Measurements from ENCODE around the gene SYCP2L. TPM values are rescaled to one million over a fixed set of nuclear protein-coding genes. Genes with fewer than 3 reads are reported as not detected.
"Not testable (repeated sequence)": the region's sequence is repeated elsewhere in the genome, so short reads cannot be mapped to it uniquely, and the experiment has no call there.

Gene SYCP2L
- polyA plus RNA-seq, 4 donors: 3.8 to 6.9 (median 4.4) TPM

- DNase-seq (ENCODE audit: low read depth in 4 of 4, low spot score in 3 of 4): no peak
Measured at GRCh38 chr6:10877012-10877411, 9.8 kb upstream of the SYCP2L start.

- no peak for DNase-seq (ENCODE audit: low read depth in 4 of 4, low spot score in 3 of 4)
Measured at GRCh38 chr6:10877871-10878270, 9.0 kb upstream of the SYCP2L start.

GRCh38 chr6:10880366-10880765 is 6.5 kb upstream of the SYCP2L start:
- no peak for DNase-seq (ENCODE audit: low read depth in 4 of 4, low spot score in 3 of 4)

- DNase-seq (ENCODE audit: low read depth in 4 of 4, low spot score in 3 of 4): not testable (repeated sequence)
Measured at GRCh38 chr6:10882253-10882630, 4.6 kb upstream of the SYCP2L start.

- no peak for DNase-seq (ENCODE audit: low read depth in 4 of 4, low spot score in 3 of 4)
Measured at GRCh38 chr6:10882657-10883171, 4.1 kb upstream of the SYCP2L start.

GRCh38 chr6:10883312-10884244 is 3.3 kb upstream of the SYCP2L start:
- DNase-seq (ENCODE audit: low read depth in 4 of 4, low spot score in 3 of 4): no peak

- no peak for DNase-seq (ENCODE audit: low read depth in 4 of 4, low spot score in 3 of 4)
Measured at GRCh38 chr6:10884245-10884972, 2.4 kb upstream of the SYCP2L start.

GRCh38 chr6:10886365-10886690 is 524 bp upstream of the SYCP2L start:
- DNase-seq (ENCODE audit: low read depth in 4 of 4, low spot score in 3 of 4): not testable (repeated sequence)

GRCh38 chr6:10890151-10890550 is 3.3 kb downstream of the SYCP2L start:
- DNase-seq (ENCODE audit: low read depth in 4 of 4, low spot score in 3 of 4): no peak

GRCh38 chr6:10891960-10892359 is 5.1 kb downstream of the SYCP2L start:
- DNase-seq (ENCODE audit: low read depth in 4 of 4, low spot score in 3 of 4): no peak

GRCh38 chr6:10894958-10895357 is 8.1 kb downstream of the SYCP2L start:
- no peak for DNase-seq (ENCODE audit: low read depth in 4 of 4, low spot score in 3 of 4)

GRCh38 chr6:10896691-10897090 is 9.8 kb downstream of the SYCP2L start:
- no peak for DNase-seq (ENCODE audit: low read depth in 4 of 4, low spot score in 3 of 4)

GRCh38 chr6:10901770-10902169 is 14.9 kb downstream of the SYCP2L start:
- no peak for DNase-seq (ENCODE audit: low read depth in 4 of 4, low spot score in 3 of 4)

GRCh38 chr6:10904015-10904414 is 17.2 kb downstream of the SYCP2L start:
- no peak for DNase-seq (ENCODE audit: low read depth in 4 of 4, low spot score in 3 of 4)

- DNase-seq (ENCODE audit: low read depth in 4 of 4, low spot score in 3 of 4): no peak
Measured at GRCh38 chr6:10908228-10908627, 21.4 kb downstream of the SYCP2L start.

- DNase-seq (ENCODE audit: low read depth in 4 of 4, low spot score in 3 of 4): not testable (repeated sequence)
Measured at GRCh38 chr6:10919520-10919919, 32.7 kb downstream of the SYCP2L start.

GRCh38 chr6:10933126-10933525 is 46.3 kb downstream of the SYCP2L start:
- no peak for DNase-seq (ENCODE audit: low read depth in 4 of 4, low spot score in 3 of 4)

GRCh38 chr6:10939840-10940239 is 53.0 kb downstream of the SYCP2L start:
- DNase-seq (ENCODE audit: low read depth in 4 of 4, low spot score in 3 of 4): no peak

GRCh38 chr6:10945845-10946244 is 59.0 kb downstream of the SYCP2L start:
- DNase-seq (ENCODE audit: low read depth in 4 of 4, low spot score in 3 of 4): no peak

GRCh38 chr6:10947966-10948365 is 61.1 kb downstream of the SYCP2L start:
- no peak for DNase-seq (ENCODE audit: low read depth in 4 of 4, low spot score in 3 of 4)

GRCh38 chr6:10949579-10950490 is 63.0 kb downstream of the SYCP2L start:
- DNase-seq (ENCODE audit: low read depth in 4 of 4, low spot score in 3 of 4): no peak

Data from left renal pelvis (tissue), 4 donors.